Stimulated activated naive CD8-positive, alpha-beta T cell treated with anti-CD3 and anti-CD28 coated beads, Interleukin-15, Interleukin-2, amounts not matched to agents 100 U/mL and 50 U/mL, for 24 hours (primary cell): ENCODE measurements around the gene PCDHGB7.
"Not testable (repeated sequence)": the region's sequence is repeated elsewhere in the genome, so short reads cannot be mapped to it uniquely, and the experiment has no call there.

Experiments
- ATAC-seq: fragments of 150-1000 bp; cut with Tn5 transposase; one replicate; pipeline ENCODE4 v1.10.0; 2021
- DNase-seq: peaks from one replicate; pipeline ENCODE4 v3.0.0; 2021

Gene PCDHGB7

DNA sequence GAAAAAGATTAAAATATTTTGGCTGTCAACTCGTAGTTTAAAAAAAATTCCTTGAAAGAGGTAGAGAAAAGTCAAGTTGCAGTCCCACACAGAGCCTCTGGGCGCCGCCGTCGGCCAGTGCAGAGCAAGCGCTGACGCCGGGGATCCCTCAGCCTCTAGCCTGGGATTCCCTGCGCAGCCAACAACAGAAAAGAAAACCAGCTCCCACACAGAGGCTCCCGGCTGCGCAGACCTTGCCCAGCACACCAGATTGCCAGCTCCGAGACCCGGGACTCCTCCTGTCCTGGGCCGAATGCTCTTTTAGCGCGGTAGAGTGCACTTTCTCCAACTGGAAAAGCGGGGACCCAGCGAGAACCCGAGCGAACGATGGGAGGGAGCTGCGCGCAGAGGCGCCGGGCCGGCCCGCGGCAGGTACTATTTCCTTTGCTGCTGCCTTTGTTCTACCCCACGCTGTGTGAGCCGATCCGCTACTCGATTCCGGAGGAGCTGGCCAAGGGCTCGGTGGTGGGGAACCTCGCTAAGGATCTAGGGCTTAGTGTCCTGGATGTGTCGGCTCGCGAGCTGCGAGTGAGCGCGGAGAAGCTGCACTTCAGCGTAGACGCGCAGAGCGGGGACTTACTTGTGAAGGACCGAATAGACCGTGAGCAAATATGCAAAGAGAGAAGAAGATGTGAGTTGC is at the start of gene PCDHGB7:
Gene PCDHGB7 (plus strand): TSS at position 184 of the 679 bp plus-strand sequence. CDS start 183 bp downstream, at position 367.
- DNase-seq = peak; percentile 65
- peak; percentile 72 for ATAC-seq

DNA sequence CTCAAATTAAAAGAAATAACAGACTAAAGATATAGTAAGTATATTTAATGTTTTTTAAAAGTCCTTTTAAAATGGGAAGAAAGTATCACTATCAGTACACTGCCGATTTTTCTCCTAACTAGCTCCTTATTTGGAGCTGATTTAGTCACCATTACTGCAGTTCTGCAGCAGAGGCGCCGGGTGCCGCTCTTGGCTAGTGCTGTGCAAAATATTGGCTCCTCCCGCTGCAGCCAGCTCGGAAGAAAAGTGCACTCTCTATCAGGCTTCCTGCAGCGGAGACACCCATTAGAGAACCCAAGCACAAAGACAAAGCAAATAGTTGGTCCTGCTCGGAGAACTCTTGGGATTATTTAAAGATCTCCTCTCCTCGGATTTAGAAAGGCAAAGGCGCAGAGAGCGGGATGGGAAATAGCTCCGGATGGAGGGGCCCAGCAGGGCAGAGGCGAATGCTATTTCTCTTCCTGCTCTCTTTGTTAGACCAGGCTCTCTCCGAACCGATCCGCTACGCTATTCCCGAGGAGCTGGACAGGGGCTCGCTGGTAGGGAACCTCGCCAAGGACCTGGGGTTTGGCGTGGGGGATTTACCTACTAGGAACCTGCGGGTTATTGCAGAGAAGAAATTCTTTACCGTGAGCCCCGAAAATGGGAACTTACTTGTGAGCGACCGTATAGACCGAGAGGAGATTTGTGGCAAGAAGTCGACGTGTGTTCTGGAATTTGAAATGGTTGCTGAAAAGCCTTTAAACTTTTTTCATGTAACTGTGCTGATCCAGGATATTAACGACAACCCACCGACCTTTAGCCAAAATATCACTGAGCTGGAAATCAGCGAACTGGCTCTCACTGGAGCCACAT is 47.3 kb upstream of the PCDHGB7 start, which contains the start of gene PCDHGB3:
Gene PCDHGB3 (plus strand): TSS at position 249 of the 855 bp plus-strand sequence. CDS start 153 bp downstream, at position 402.
- ATAC-seq = no peak
- no peak for DNase-seq

DNA sequence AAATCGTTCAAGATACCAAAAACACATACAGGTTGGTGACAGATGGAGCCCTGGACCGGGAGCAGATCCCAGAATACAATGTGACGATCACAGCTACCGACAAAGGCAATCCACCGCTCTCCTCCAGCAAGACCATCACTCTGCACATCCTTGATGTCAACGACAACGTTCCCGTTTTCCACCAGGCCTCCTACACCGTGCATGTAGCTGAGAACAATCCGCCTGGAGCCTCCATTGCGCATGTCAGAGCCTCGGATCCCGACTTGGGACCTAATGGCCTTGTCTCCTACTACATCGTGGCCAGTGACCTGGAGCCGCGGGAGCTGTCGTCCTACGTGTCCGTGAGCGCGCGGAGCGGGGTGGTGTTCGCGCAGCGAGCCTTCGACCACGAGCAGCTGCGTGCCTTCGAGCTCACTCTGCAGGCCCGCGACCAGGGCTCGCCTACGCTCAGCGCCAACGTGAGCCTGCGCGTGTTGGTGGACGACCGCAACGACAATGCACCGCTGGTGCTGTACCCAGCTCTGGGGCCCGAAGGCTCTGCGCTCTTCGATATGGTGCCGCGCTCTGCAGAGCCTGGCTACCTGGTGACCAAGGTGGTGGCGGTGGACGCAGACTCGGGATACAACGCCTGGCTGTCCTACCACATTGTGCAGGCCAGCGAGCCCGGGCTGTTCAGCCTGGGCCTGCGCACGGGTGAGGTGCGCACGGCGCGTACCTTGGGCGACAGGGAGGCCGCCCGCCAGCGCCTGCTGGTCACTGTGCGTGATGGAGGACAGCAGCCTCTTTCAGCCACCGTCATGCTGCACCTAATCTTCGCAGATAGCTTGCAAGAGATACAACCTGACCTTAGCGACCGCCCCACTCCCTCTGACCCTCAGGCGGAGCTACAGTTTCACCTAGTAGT is 45.7 kb upstream of the PCDHGB7 start:
- no peak for DNase-seq
- no peak for ATAC-seq

DNA sequence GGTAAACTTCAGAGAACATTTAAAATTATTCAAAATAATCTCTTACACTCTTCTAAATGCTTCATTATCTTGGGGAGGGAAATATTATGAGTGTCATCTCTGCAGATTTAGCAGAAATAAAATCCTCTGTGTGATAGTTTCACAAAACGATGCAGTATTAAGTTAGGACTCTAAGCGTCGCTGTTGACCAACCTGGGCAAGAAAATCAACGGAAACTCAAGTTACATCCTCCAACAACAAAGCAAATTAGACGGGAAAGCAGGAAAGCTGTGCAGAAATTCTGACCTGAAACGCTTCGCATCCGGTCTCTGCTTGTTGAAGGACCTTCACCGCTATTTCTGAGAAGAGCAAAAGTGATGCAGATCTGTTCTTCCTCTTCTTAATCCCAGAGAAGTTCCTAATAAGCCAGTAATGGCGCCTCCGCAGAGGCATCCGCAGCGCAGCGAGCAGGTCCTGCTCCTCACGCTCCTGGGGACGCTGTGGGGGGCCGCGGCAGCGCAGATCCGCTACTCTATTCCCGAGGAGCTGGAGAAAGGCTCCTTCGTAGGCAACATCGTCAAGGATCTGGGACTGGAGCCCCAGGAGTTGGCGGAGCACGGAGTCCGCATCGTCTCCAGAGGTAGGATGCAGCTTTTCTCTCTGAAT is 43.7 kb upstream of the PCDHGB7 start, which contains the start of gene PCDHGA6:
Gene PCDHGA6 (plus strand): TSS at position 219 of the 645 bp plus-strand sequence. CDS start 193 bp downstream, at position 412.
- ATAC-seq (no peak), DNase-seq (no peak)

GRCh38 chr5:141374627-141375026 is 42.9 kb upstream of the PCDHGB7 start:
- ATAC-seq (no peak), DNase-seq (no peak)

DNA sequence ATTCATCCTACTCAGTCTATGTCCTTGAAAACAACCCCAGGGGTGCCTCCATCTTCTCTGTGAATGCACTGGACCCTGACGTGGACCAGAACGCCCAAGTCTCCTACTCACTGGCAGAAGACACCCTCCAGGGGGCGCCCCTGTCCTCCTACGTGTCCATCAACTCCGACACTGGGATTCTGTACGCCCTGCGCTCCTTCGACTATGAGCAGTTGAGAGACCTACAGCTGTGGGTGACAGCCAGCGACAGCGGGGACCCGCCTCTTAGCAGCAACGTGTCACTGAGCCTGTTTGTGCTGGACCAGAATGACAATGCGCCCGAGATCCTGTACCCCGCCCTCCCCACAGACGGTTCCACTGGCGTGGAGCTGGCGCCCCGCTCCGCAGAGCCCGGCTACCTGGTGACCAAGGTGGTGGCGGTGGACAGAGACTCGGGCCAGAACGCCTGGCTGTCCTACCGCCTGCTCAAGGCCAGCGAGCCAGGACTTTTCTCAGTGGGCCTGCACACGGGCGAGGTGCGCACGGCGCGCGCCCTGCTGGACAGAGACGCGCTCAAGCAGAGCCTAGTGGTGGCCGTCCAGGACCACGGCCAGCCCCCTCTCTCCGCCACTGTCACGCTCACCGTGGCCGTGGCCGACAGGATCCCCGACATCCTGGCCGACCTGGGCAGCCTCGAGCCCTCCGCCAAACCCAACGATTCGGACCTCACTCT is 41.9 kb upstream of the PCDHGB7 start:
- not testable (repeated sequence) for ATAC-seq, DNase-seq

DNA sequence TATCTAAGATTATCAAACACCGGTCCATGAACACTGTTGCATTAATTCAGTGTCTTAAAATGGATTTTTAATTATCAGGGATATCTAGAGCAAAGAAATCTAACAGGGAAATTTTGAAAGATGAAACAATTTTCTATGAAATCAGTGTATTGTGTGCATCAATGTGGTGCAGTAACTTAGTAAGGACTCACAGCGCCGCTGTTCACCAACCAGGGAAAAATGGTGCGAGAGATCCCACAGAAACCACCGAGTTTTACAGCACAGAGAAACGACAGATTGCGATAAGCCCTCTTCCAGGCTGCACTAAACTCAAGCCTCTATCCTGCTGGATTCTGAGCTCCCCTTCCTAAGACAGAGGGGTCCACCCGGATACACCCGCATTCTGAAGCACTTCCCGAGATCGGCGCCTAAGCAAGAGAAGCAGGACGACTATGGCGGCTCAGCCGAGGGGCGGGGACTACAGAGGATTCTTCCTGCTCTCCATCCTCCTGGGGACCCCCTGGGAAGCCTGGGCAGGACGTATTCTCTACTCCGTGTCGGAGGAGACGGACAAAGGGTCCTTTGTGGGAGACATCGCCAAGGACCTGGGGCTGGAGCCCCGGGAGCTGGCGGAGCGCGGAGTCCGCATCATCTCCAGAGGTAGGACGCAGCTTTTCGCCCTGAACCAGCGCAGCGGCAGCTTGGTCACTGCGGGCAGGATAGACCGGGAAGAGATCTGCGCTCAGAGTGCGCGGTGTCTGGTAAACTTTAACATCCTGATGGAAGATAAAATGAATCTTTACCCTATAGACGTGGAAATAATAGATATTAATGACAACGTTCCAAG is 34.8 kb upstream of the PCDHGB7 start, which contains the start of gene PCDHGA7:
Gene PCDHGA7 (plus strand): TSS at position 274 of the 826 bp plus-strand sequence. CDS start 158 bp downstream, at position 432.
- DNase-seq = no peak
- no peak for ATAC-seq

DNA sequence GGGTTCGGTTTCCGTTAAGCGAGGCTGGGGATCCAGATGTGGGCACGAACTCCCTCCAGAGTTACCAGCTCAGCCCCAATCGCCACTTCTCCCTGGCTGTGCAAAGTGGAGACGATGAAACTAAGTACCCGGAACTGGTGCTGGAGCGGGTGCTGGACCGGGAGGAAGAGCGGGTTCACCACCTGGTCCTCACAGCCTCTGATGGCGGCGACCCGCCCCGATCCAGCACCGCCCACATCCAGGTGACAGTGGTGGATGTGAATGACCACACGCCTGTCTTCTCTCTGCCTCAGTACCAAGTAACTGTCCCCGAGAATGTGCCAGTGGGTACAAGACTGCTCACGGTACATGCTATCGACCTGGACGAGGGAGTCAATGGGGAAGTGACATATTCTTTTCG is 34.1 kb upstream of the PCDHGB7 start:
- DNase-seq (no peak), ATAC-seq (no peak)

DNA sequence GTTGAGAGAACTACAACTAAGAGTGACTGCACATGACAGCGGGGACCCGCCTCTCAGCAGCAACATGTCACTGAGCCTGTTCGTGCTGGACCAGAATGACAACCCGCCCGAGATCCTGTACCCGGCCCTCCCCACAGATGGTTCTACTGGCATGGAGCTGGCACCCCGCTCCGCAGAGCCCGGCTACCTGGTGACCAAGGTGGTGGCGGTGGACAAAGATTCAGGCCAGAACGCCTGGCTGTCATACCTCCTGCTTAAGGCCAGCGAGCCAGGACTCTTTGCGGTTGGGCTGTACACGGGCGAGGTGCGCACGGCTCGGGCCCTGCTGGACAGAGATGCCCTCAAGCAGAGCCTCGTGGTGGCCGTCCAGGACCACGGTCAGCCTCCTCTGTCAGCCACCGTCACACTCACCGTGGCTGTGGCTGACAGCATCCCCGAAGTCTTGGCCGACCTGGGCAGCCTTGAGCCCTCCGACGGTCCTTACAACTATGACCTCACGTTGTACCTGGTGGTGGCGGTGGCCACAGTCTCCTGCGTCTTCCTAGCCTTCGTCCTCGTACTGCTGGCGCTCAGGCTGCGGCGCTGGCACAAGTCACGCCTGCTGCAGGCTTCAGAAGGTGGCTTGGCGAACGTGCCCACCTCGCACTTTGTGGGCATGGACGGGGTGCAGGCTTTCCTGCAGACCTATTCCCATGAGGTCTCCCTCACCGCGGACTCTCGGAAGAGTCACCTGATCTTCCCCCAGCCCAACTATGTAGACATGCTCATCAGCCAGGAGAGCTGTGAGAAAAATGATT is 32.8 kb upstream of the PCDHGB7 start:
- DNase-seq (no peak), ATAC-seq (no peak)

- peak; percentile 19 for DNase-seq
Measured at GRCh38 chr5:141387557-141388311, 29.7 kb upstream of the PCDHGB7 start, which contains the start of gene PCDHGB4. Gene PCDHGB4 (plus strand): TSS chr5:141387698. CDS start chr5:141387885, 187 bp downstream.

DNA sequence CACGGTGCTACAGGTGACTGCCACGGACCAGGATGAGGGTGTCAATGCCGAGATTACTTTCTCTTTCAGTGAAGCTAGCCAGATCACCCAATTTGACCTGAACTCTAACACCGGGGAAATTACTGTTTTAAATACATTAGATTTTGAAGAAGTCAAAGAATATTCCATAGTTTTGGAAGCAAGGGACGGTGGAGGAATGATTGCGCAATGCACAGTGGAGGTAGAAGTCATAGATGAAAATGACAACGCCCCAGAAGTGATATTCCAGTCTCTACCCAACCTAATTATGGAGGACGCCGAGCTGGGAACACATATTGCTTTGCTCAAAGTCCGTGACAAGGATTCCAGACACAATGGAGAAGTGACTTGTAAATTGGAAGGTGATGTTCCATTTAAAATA is 28.8 kb upstream of the PCDHGB7 start:
- DNase-seq (no peak), ATAC-seq (no peak)

More at GRCh38 chr5:141387557-141388311, 29.7 kb upstream of the PCDHGB7 start, which contains the start of gene PCDHGB4:
- peak; percentile 23 for ATAC-seq

- no peak for ATAC-seq
- no peak for DNase-seq
Measured at GRCh38 chr5:141389153-141390042, 28.1 kb upstream of the PCDHGB7 start.

- DNase-seq (no peak), ATAC-seq (no peak)
Measured at GRCh38 chr5:141392429-141393198, 24.9 kb upstream of the PCDHGB7 start, which contains the start of gene PCDHGA8. Gene PCDHGA8 (plus strand): TSS chr5:141392633. CDS start chr5:141392814, 181 bp downstream.

DNA sequence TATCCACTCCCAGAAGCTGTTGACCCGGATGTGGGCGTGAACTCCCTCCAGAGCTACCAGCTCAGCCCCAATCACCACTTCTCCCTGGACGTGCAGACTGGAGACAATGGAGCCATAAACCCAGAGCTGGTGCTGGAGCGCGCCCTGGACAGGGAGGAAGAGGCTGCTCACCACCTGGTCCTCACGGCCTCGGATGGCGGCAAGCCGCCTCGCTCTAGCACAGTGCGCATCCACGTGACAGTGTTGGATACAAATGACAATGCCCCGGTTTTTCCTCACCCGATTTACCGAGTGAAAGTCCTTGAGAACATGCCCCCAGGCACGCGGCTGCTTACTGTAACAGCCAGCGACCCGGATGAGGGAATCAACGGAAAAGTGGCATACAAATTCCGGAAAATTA is 24.2 kb upstream of the PCDHGB7 start:
- DNase-seq (no peak), ATAC-seq (no peak)

GRCh38 chr5:141394401-141395187 is 22.9 kb upstream of the PCDHGB7 start:
- ATAC-seq, DNase-seq: not testable (repeated sequence)
